GM23338 (cell line): ENCODE results near the gene JMJD1C. TPM values are rescaled to one million over a fixed set of nuclear protein-coding genes. Genes with fewer than 3 reads are reported as not detected.
A peak's percentile ranks its signal among the peaks of the same experiment; 100 is the strongest.
"Not testable (repeated sequence)": the region's sequence is repeated elsewhere in the genome, so short reads cannot be mapped to it uniquely, and the experiment has no call there.

ENCODE experiments used
- ATAC-seq: fragments of 200-7000 bp; cut with Tn5 transposase; 3 replicates; pipeline ENCODE4 v1.9.1; 2020
- DNase-seq: peaks from one replicate; pipeline ENCODE4 v3.0.0-alpha.2; 2015; ENCODE audit warnings: low spot score
- H2AFZ ChIP-seq: fragments of 200-600 bp; sonication (generic); 2 replicates; pipeline ENCODE4 v1.8.0; 2016; ENCODE audit warnings: antibody characterized with exemption, mild to moderate bottlenecking, moderate library complexity
- H3F3A ChIP-seq: fragments of 200-600 bp; sonication (generic); replicated peaks from 2 replicates; pipeline ENCODE4 v1.8.0; 2017; ENCODE audit warnings: antibody characterized with exemption, mixed run types, low read depth
- H3K27ac ChIP-seq: fragments of 200-600 bp; sonication (generic); 2 replicates; pipeline ENCODE4 v1.6.1; 2016; ENCODE audit warnings: low read depth
- H3K27me3 ChIP-seq: fragments of 200-600 bp; sonication (generic); 2 replicates; pipeline ENCODE4 v1.8.0; 2016; ENCODE audit warnings: mild to moderate bottlenecking, mixed run types, moderate library complexity; ENCODE audit not compliant: insufficient read depth
- H3K36me3 ChIP-seq: fragments of 200-600 bp; sonication (generic); 2 replicates; pipeline ENCODE4 v1.8.0; 2016; ENCODE audit warnings: mild to moderate bottlenecking; ENCODE audit not compliant: insufficient read depth
- H3K4me1 ChIP-seq: fragments of 200-600 bp; sonication (generic); 2 replicates; pipeline ENCODE4 v1.8.0; 2016; ENCODE audit warnings: mild to moderate bottlenecking, moderate library complexity; ENCODE audit not compliant: insufficient read depth
- H3K4me2 ChIP-seq: fragments of 200-600 bp; sonication (generic); 2 replicates; pipeline ENCODE4 v1.7.1; 2017; ENCODE audit warnings: mixed run types
- H3K4me3 ChIP-seq: fragments of 200-600 bp; sonication (generic); 2 replicates; pipeline ENCODE4 v1.6.1; 2016; ENCODE audit warnings: mixed run types
- H3K79me2 ChIP-seq: fragments of 200-600 bp; sonication (generic); replicated peaks from 2 replicates; pipeline ENCODE4 v1.8.0; 2017; ENCODE audit warnings: mild to moderate bottlenecking; ENCODE audit not compliant: insufficient read depth
- H3K9me2 ChIP-seq: fragments of 200-600 bp; sonication (generic); 2 replicates; pipeline ENCODE4 v1.8.0; 2017; ENCODE audit not compliant: insufficient read depth
- H4K20me1 ChIP-seq: fragments of 200-600 bp; sonication (generic); replicated peaks from 2 replicates; pipeline ENCODE4 v1.8.0; 2017; ENCODE audit warnings: mild to moderate bottlenecking; ENCODE audit not compliant: insufficient read depth
- H3K27ac Mint-ChIP-seq: 2 replicates; pipeline ENCODE4 v1.8.0; 2020; ENCODE audit warnings: inconsistent platforms, mild to moderate bottlenecking, moderate library complexity, mixed read lengths
- H3K27me3 Mint-ChIP-seq: 3 replicates; pipeline ENCODE4 v1.8.0; 2022; ENCODE audit warnings: low read depth, mild to moderate bottlenecking, moderate library complexity, mixed read lengths, inconsistent platforms; ENCODE audit not compliant: insufficient read depth, poor library complexity
- H3K36me3 Mint-ChIP-seq: 3 replicates; pipeline ENCODE4 v1.8.0; 2021; ENCODE audit warnings: low read depth, mild to moderate bottlenecking, inconsistent platforms, moderate library complexity, mixed read lengths
- H3K4me1 Mint-ChIP-seq: 3 replicates; pipeline ENCODE4 v1.8.0; 2020; ENCODE audit warnings: mild to moderate bottlenecking, inconsistent platforms, mixed read lengths
- H3K4me3 Mint-ChIP-seq: 3 replicates; pipeline ENCODE4 v1.8.0; 2021; ENCODE audit warnings: moderate library complexity, mild to moderate bottlenecking, inconsistent platforms, mixed read lengths
- H3K9me3 Mint-ChIP-seq: 3 replicates; pipeline ENCODE4 v1.8.0; 2020; ENCODE audit warnings: moderate library complexity, mild to moderate bottlenecking, inconsistent platforms, mixed read lengths
- CREB1 ChIP-seq: fragments of 250-450 bp; sonication (Bioruptor Pico); IDR thresholded peaks from 2 replicates; pipeline ENCODE4 v1.5.0; 2020; ENCODE audit warnings: low read depth, mild to moderate bottlenecking, moderate library complexity
- CTCF ChIP-seq, 2 experiments: fragments of 200-600 bp in 1 of 2; sonication (generic) in 1 of 2; conservative IDR thresholded peaks; 2 replicates each; pipeline versions ENCODE4 v1.5.1 to v1.6.1; 2016 to 2017; ENCODE audit warnings: antibody characterized with exemption in 2 of 2, low read depth in 2 of 2, mild to moderate bottlenecking in 2 of 2, moderate library complexity in 1 of 2
- EZH2phosphoT487 ChIP-seq: fragments of 200-600 bp; sonication (generic); IDR thresholded peaks from one replicate; pipeline ENCODE4 v1.8.1; 2018; ENCODE audit warnings: antibody characterized with exemption; ENCODE audit not compliant: unreplicated experiment
- JUNB ChIP-seq: IDR thresholded peaks from one replicate; pipeline ENCODE4 v1.6.1; 2016; ENCODE audit warnings: antibody characterized with exemption; ENCODE audit not compliant: unreplicated experiment
- POLR2AphosphoS5 ChIP-seq: IDR thresholded peaks from 2 replicates; pipeline ENCODE4 v1.6.1; 2016; ENCODE audit warnings: antibody characterized with exemption, low read depth
- REST ChIP-seq: IDR thresholded peaks from one replicate; pipeline ENCODE4 v1.6.1; 2018; ENCODE audit warnings: antibody characterized with exemption; ENCODE audit not compliant: unreplicated experiment
- STAT1 ChIP-seq: IDR thresholded peaks from one replicate; pipeline ENCODE4 v1.6.1; 2016; ENCODE audit warnings: antibody characterized with exemption; ENCODE audit not compliant: unreplicated experiment
- ZNF114 ChIP-seq: fragments of 250-450 bp; sonication (Bioruptor Pico); IDR thresholded peaks from 2 replicates; pipeline ENCODE4 v1.5.0; 2020; ENCODE audit warnings: mild to moderate bottlenecking, moderate library complexity
- ZNF331 ChIP-seq: fragments of 250-450 bp; sonication (Bioruptor Pico); IDR thresholded peaks from 2 replicates; pipeline ENCODE4 v1.5.0; 2020; ENCODE audit warnings: low read depth, mild to moderate bottlenecking, moderate library complexity
- ZNF462 ChIP-seq: fragments of 250-450 bp; sonication (Bioruptor Pico); IDR thresholded peaks from 2 replicates; pipeline ENCODE4 v1.5.0; 2020; ENCODE audit warnings: mild to moderate bottlenecking, moderate library complexity
- polyA plus RNA-seq: library from polyadenylated mRNA; unstranded; fragments of >200 nt; fragmentation: Nextera tagmentation; extraction: Ambion mirVana; gene quantifications from 2 replicates; pipeline ENCODE4 v1.2.1, GENCODE V29; 2016
- total RNA-seq: library from RNA; depleted of rRNA; stranded (reverse); fragments of >200 nt; shearing (Covaris generic); gene quantifications from 2 replicates; pipeline ENCODE4 v1.2.3, GENCODE V29; 2014

Gene JMJD1C
- total and polyA plus RNA-seq, 2 experiments from 2014 or later, result 333 to 435 TPM

GRCh38 chr10:63292847-63293246 lies 172.9 kb downstream of the JMJD1C start:
- not testable (repeated sequence) for H3K4me3 Mint-ChIP-seq, H2AFZ ChIP-seq, H3K4me1 Mint-ChIP-seq, H3K9me2 ChIP-seq, H3K27me3 Mint-ChIP-seq, DNase-seq, H3K4me2 ChIP-seq, H3K36me3 ChIP-seq, H4K20me1 ChIP-seq, H3K4me1 ChIP-seq, H3K4me3 ChIP-seq, H3F3A ChIP-seq, ATAC-seq, H3K36me3 Mint-ChIP-seq, H3K27ac Mint-ChIP-seq, H3K27me3 ChIP-seq, H3K9me3 Mint-ChIP-seq
- H3K27ac ChIP-seq, result 0 out of 2 replicates have a peak overlapping the region, but pooled peaks have one; percentile 22
- peaks cover 62% of the 10 kb centered on the region for H3K79me2 ChIP-seq

GRCh38 chr10:63288170-63288569 lies 177.6 kb downstream of the JMJD1C start:
- Histone ChIP-seq H2AFZ (no peak overlapping the region), H3F3A (no peaks in the 10 kb centered on the region), H3K27ac (no peak overlapping the region), H3K4me3 (no peak overlapping the region), H3K4me2 (no peak overlapping the region), H3K4me1 (peaks cover 15% of the 10 kb centered on the region), H4K20me1 (0 out of 2 replicates have a peak, but pooled peaks cover 4% of the 10 kb centered on the region), H3K36me3 (no peaks in the 10 kb centered on the region), H3K79me2 (peaks cover 71% of the 10 kb centered on the region), H3K27me3 (no peaks in the 10 kb centered on the region), H3K9me2 (no peaks in the 10 kb centered on the region)
- no peak for ATAC-seq
- Mint-ChIP-seq H3K9me3 (no peaks in the 10 kb centered on the region), H3K36me3 (no peaks in the 10 kb centered on the region), H3K27ac (no peak overlapping the region), H3K27me3 (no peaks in the 10 kb centered on the region), H3K4me3 (no peak overlapping the region), H3K4me1 (peaks cover 11% of the 10 kb centered on the region)
- DNase-seq, result no peak
- TF ChIP-seq EZH2phosphoT487 (no peak), ZNF331 (CRISPR knock-in tag) (no peak), ZNF462 (no peak), STAT1 (no peak), ZNF114 (CRISPR knock-in tag) (no peak), JUNB (no peak), POLR2AphosphoS5 (no peak), CTCF (conservative IDR thresholded peaks at IDR 0.05; ENCODE audit: low read depth in 2 of 2) (no peak), REST (no peak), CREB1 (CRISPR knock-in tag) (no peak)
